CD4-positive, CD25-positive, alpha-beta regulatory T cell (primary cell): ENCODE data around the gene SIKE1. TPM values are rescaled to one million over a fixed set of nuclear protein-coding genes. Genes with fewer than 3 reads are reported as not detected.
"Not testable (repeated sequence)": the region's sequence is repeated elsewhere in the genome, so short reads cannot be mapped to it uniquely, and the experiment has no call there.

Experiments
- ATAC-seq, 2 donors: fragments of 150-1000 bp; cut with Tn5 transposase; one replicate each; pipeline ENCODE4 v1.10.0; 2021; ENCODE audit warnings: low read depth in 2 of 2, moderate number of reproducible peaks in 2 of 2, moderate library complexity in 1 of 2
- DNase-seq, 3 donors: peaks; one replicate each; pipeline versions ENCODE4 v3.0.0 to v3.0.0-alpha.2; 2012 to 2022; ENCODE audit warnings: mixed read lengths in 1 of 3
- H3K27ac ChIP-seq: one replicate; pipeline ENCODE4 v1.7.0; 2013; ENCODE audit warnings: mild to moderate bottlenecking, low read length; ENCODE audit not compliant: insufficient read depth, poor library complexity, severe bottlenecking
- H3K27me3 ChIP-seq: one replicate; pipeline ENCODE4 v1.7.0; 2013; ENCODE audit warnings: low read length; ENCODE audit not compliant: control insufficient read depth, insufficient read depth
- H3K36me3 ChIP-seq: one replicate; pipeline ENCODE4 v1.7.0; 2013; ENCODE audit warnings: mild to moderate bottlenecking, low read length, moderate library complexity; ENCODE audit not compliant: control insufficient read depth, insufficient read depth
- H3K4me1 ChIP-seq: 2 replicates; pipeline ENCODE4 v1.7.0; 2013; ENCODE audit warnings: mild to moderate bottlenecking, low read length; ENCODE audit not compliant: insufficient read depth, control insufficient read depth, poor library complexity, severe bottlenecking
- H3K4me3 ChIP-seq: one replicate; pipeline ENCODE4 v1.7.0; 2013; ENCODE audit warnings: low read depth, mild to moderate bottlenecking, low read length, moderate library complexity
- H3K9me3 ChIP-seq, 2 experiments: 1 replicate in 1 of 2; 2 replicates in 1 of 2; pipeline ENCODE4 v1.7.0; 2013; ENCODE audit warnings: low read length in 2 of 2, mild to moderate bottlenecking in 1 of 2, moderate library complexity in 1 of 2; ENCODE audit not compliant: control insufficient read depth in 2 of 2
- H3K27ac Mint-ChIP-seq, 3 donors: one replicate each; pipeline ENCODE4 v1.8.0; 2020 to 2022; ENCODE audit warnings: mild to moderate bottlenecking in 3 of 3, mixed read lengths in 3 of 3, moderate library complexity in 2 of 3
- H3K27me3 Mint-ChIP-seq: one replicate; pipeline ENCODE4 v1.8.0; 2022; ENCODE audit warnings: mild to moderate bottlenecking, mixed read lengths
- H3K36me3 Mint-ChIP-seq: one replicate; pipeline ENCODE4 v1.8.0; 2020; ENCODE audit warnings: mixed read lengths
- H3K4me1 Mint-ChIP-seq, 4 donors: one replicate each; pipeline ENCODE4 v1.8.0; 2020 to 2022; ENCODE audit warnings: mixed read lengths in 4 of 4, mild to moderate bottlenecking in 1 of 4
- H3K4me3 Mint-ChIP-seq, 4 donors: one replicate each; pipeline ENCODE4 v1.8.0; 2020 to 2022; ENCODE audit warnings: mild to moderate bottlenecking in 4 of 4, mixed read lengths in 4 of 4, moderate library complexity in 3 of 4
- H3K9me3 Mint-ChIP-seq, 7 donors: one replicate each; pipeline ENCODE4 v1.8.0; 2020 to 2022; ENCODE audit warnings: mixed read lengths in 7 of 7, mild to moderate bottlenecking in 3 of 7, moderate library complexity in 2 of 7
- polyA plus RNA-seq, 4 donors: library from polyadenylated mRNA; unstranded; fragments of 300-500 nt; fragmentation: Illumina TruSeq; gene quantifications; one replicate each; pipeline ENCODE4 v1.2.3, GENCODE V29; 2021
- total RNA-seq: library from RNA; stranded (reverse); gene quantifications from one replicate; pipeline ENCODE4 v1.2.3, GENCODE V29; 2022

Gene SIKE1
- total and polyA plus RNA-seq, 5 donors from 2014 or later: 28.0 to 51.3 (median 34.6) TPM

GRCh38 chr1:114794038-114794437, 13.6 kb upstream of the SIKE1 start:
- Histone ChIP-seq H3K36me3 (no peaks in the 10 kb centered on the region), H3K9me3 (no peaks in the 10 kb centered on the region), H3K27me3 (peaks cover 14% of the 10 kb centered on the region), H3K27ac (no peak overlapping the region), H3K4me1 (no peaks in the 10 kb centered on the region), H3K4me3 (no peak overlapping the region)
- no peaks in the 10 kb centered on the region for H3K4me1 Mint-ChIP-seq
- DNase-seq (no peak), ATAC-seq (no peak)
- H3K36me3 Mint-ChIP-seq: no peaks in the 10 kb centered on the region
- no peak overlapping the region for H3K4me3 Mint-ChIP-seq
- peak overlapping the region in 1 of 3 donors; percentile 44 for H3K27ac Mint-ChIP-seq
- peaks cover 0 to 6% (median 0%) of the 10 kb centered on the region in 7 donors for H3K9me3 Mint-ChIP-seq
- H3K27me3 Mint-ChIP-seq: peaks cover 54% of the 10 kb centered on the region

GRCh38 chr1:114790581-114790980, 10.1 kb upstream of the SIKE1 start:
- not testable (repeated sequence) for H3K36me3 Mint-ChIP-seq, H3K9me3 ChIP-seq, H3K4me3 Mint-ChIP-seq, H3K4me1 Mint-ChIP-seq, H3K4me3 ChIP-seq, H3K27ac ChIP-seq, H3K27me3 ChIP-seq, H3K27ac Mint-ChIP-seq, DNase-seq, H3K4me1 ChIP-seq, ATAC-seq, H3K36me3 ChIP-seq
- peaks cover 0 to 22% (median 13%) of the 10 kb centered on the region in 7 donors for H3K9me3 Mint-ChIP-seq
- H3K27me3 Mint-ChIP-seq: peaks cover 52% of the 10 kb centered on the region

- H3K36me3 Mint-ChIP-seq, H3K4me3 ChIP-seq, H3K27me3 ChIP-seq, DNase-seq, H3K36me3 ChIP-seq, H3K4me1 Mint-ChIP-seq, H3K4me1 ChIP-seq, ATAC-seq, H3K27ac ChIP-seq, H3K4me3 Mint-ChIP-seq, H3K9me3 ChIP-seq, H3K27ac Mint-ChIP-seq: not testable (repeated sequence)
- peaks cover 29% of the 10 kb centered on the region for H3K27me3 Mint-ChIP-seq
- peaks cover 0 to 25% (median 13%) of the 10 kb centered on the region in 7 donors for H3K9me3 Mint-ChIP-seq
Observed at GRCh38 chr1:114786440-114786839, 6.0 kb upstream of the SIKE1 start.

- H3K27me3 ChIP-seq: peaks cover 3% of the 10 kb centered on the region
- peaks cover 7% of the 10 kb centered on the region for H3K36me3 ChIP-seq
- H3K4me3 ChIP-seq: no peak overlapping the region
- peaks cover 15% of the 10 kb centered on the region for H3K4me1 ChIP-seq
- ATAC-seq (no peak), DNase-seq (no peak)
- Mint-ChIP-seq H3K4me1 (peaks cover 16 to 32% (median 26%) of the 10 kb centered on the region in 4 donors), H3K9me3 (peaks cover 0 to 22% (median 5%) of the 10 kb centered on the region in 7 donors), H3K36me3 (peaks cover 8% of the 10 kb centered on the region), H3K4me3 (peak overlapping the region in 1 of 4 donors; percentile 98), H3K27ac (no peak overlapping the region), H3K27me3 (peaks cover 7% of the 10 kb centered on the region)
- peaks cover 3 to 5% of the 10 kb centered on the region in 2 experiments for H3K9me3 ChIP-seq
- no peak overlapping the region for H3K27ac ChIP-seq
Observed at GRCh38 chr1:114782476-114782875, 2.0 kb upstream of the SIKE1 start.

- Mint-ChIP-seq H3K27me3 (no peaks in the 10 kb centered on the region), H3K36me3 (peaks cover 18% of the 10 kb centered on the region), H3K4me3 (peak overlapping the region; percentile 96 to 100 (median 98)), H3K27ac (peak overlapping the region; percentile 98 to 100 (median 99)), H3K9me3 (no peaks in the 10 kb centered on the region), H3K4me1 (peaks cover 19 to 37% (median 27%) of the 10 kb centered on the region in 4 donors)
- peak overlapping the region; percentile 91 for H3K27ac ChIP-seq
- ATAC-seq (no peak), DNase-seq (no peak)
- H3K4me3 ChIP-seq: peak overlapping the region; percentile 98
- no peaks in the 10 kb centered on the region for H3K9me3 ChIP-seq
- H3K4me1 ChIP-seq: peaks cover 15% of the 10 kb centered on the region
- peaks cover 25% of the 10 kb centered on the region for H3K36me3 ChIP-seq
- no peaks in the 10 kb centered on the region for H3K27me3 ChIP-seq
Observed at GRCh38 chr1:114779722-114780121, 763 bp downstream of the SIKE1 start.

- not testable (repeated sequence) for H3K27me3 Mint-ChIP-seq, ATAC-seq, H3K9me3 Mint-ChIP-seq, H3K4me3 ChIP-seq, H3K9me3 ChIP-seq, H3K27ac Mint-ChIP-seq, H3K27ac ChIP-seq, DNase-seq, H3K27me3 ChIP-seq
- Mint-ChIP-seq H3K4me3 (peak overlapping the region in 1 of 4 donors; percentile 75), H3K36me3 (peaks cover 19% of the 10 kb centered on the region), H3K4me1 (peaks cover 19 to 37% (median 27%) of the 10 kb centered on the region in 4 donors)
- H3K36me3 ChIP-seq: peaks cover 50% of the 10 kb centered on the region
- peaks cover 15% of the 10 kb centered on the region for H3K4me1 ChIP-seq
Observed at GRCh38 chr1:114776726-114777125, 3.8 kb downstream of the SIKE1 start.

- Mint-ChIP-seq H3K9me3 (no peaks in the 10 kb centered on the region), H3K4me1 (peaks cover 0 to 2% (median 0%) of the 10 kb centered on the region in 4 donors), H3K27ac (no peak overlapping the region), H3K4me3 (no peak overlapping the region), H3K36me3 (peaks cover 15% of the 10 kb centered on the region), H3K27me3 (no peaks in the 10 kb centered on the region)
- DNase-seq: no peak
- H3K4me3 ChIP-seq: no peak overlapping the region
- no peaks in the 10 kb centered on the region for H3K27me3 ChIP-seq
- peaks cover 61% of the 10 kb centered on the region for H3K36me3 ChIP-seq
- H3K27ac ChIP-seq: no peak overlapping the region
- H3K9me3 ChIP-seq: no peaks in the 10 kb centered on the region
- no peaks in the 10 kb centered on the region for H3K4me1 ChIP-seq
- no peak for ATAC-seq
Observed at GRCh38 chr1:114771992-114772391, 8.5 kb downstream of the SIKE1 start.

- Histone ChIP-seq H3K9me3 (no peaks in the 10 kb centered on the region), H3K36me3 (peaks cover 58% of the 10 kb centered on the region), H3K4me3 (no peak overlapping the region), H3K27me3 (no peaks in the 10 kb centered on the region), H3K27ac (no peak overlapping the region), H3K4me1 (no peaks in the 10 kb centered on the region)
- ATAC-seq (no peak), DNase-seq (no peak)
- H3K27ac Mint-ChIP-seq: no peak overlapping the region
- H3K4me3 Mint-ChIP-seq: no peak overlapping the region
- H3K4me1 Mint-ChIP-seq: peaks cover 0 to 2% (median 0%) of the 10 kb centered on the region in 4 donors
- H3K36me3 Mint-ChIP-seq: peaks cover 11% of the 10 kb centered on the region
- no peaks in the 10 kb centered on the region for H3K9me3 Mint-ChIP-seq
- no peaks in the 10 kb centered on the region for H3K27me3 Mint-ChIP-seq
Observed at GRCh38 chr1:114770989-114771388, 9.5 kb downstream of the SIKE1 start.
